Brain microvascular endothelial cell (primary cell): Measurements from ENCODE around the gene ZSCAN10.

ENCODE experiments used
- DNase-seq: peaks from one replicate; pipeline ENCODE4 v3.0.0-alpha.2; 2020
- H3K27ac ChIP-seq: fragments of 250-450 bp; sonication (Bioruptor Pico); 2 replicates; pipeline ENCODE4 v1.5.1; 2020; ENCODE audit warnings: mild to moderate bottlenecking, moderate library complexity
- H3K27me3 ChIP-seq: fragments of 250-450 bp; sonication (Bioruptor Pico); replicated peaks from 2 replicates; pipeline ENCODE4 v1.5.1; 2020; ENCODE audit warnings: mild to moderate bottlenecking
- H3K36me3 ChIP-seq: fragments of 250-450 bp; sonication (Bioruptor Pico); replicated peaks from 2 replicates; pipeline ENCODE4 v1.5.1; 2020; ENCODE audit warnings: mild to moderate bottlenecking
- H3K4me3 ChIP-seq: 2 replicates; pipeline ENCODE4 v1.5.1; 2011; ENCODE audit warnings: low read depth, mild to moderate bottlenecking, control low read depth, low read length, moderate library complexity
- CTCF ChIP-seq: IDR thresholded peaks from 2 replicates; pipeline ENCODE4 v1.5.1; 2011; ENCODE audit warnings: low read depth, mild to moderate bottlenecking, moderate library complexity, low read length, control low read depth, inconsistent platforms; ENCODE audit errors: missing control alignments
- in situ Hi-C: cut with HindIII; loops from 2 replicates; pipeline ENCODE4 v1.10.0; 2017; ENCODE audit warnings: low sequenced_read_pairs, low pct_ligation_motif_present

The ZSCAN10 gene

GRCh38 chr16:3045758-3046640 is 53.1 kb downstream of the ZSCAN10 start, which contains the start of gene MMP25:
Gene MMP25, plus strand, starts transcription at chr16:3046561. Its CDS starts 357 bp downstream, at chr16:3046918.
- no peak for DNase-seq
- Histone ChIP-seq H3K4me3 (peak within 1 kb of the TSS; percentile 51), H3K27me3 (peaks cover 11% of the 10 kb centered on the region), H3K27ac (no peak within 1 kb of the TSS), H3K36me3 (no peaks in the 10 kb centered on the region)
- TF ChIP-seq CTCF = no peak
- in situ Hi-C loops = no loop called here

- Histone ChIP-seq H3K27ac (no peak overlapping the region), H3K36me3 (no peaks in the 10 kb centered on the region), H3K27me3 (peaks cover 11% of the 10 kb centered on the region), H3K4me3 (no peak overlapping the region)
- in situ Hi-C loops = no loop called here
- DNase-seq = no peak
- no peak for TF ChIP-seq CTCF
Observed at GRCh38 chr16:3044708-3045107, 54.4 kb downstream of the ZSCAN10 start.

- Histone ChIP-seq H3K27me3 (peaks cover 29% of the 10 kb centered on the region), H3K4me3 (no peak overlapping the region), H3K27ac (no peak overlapping the region), H3K36me3 (no peaks in the 10 kb centered on the region)
- TF ChIP-seq CTCF = no peak
- in situ Hi-C loops = no loop called here
- DNase-seq = no peak
Observed at GRCh38 chr16:3042376-3042775, 56.7 kb downstream of the ZSCAN10 start.

GRCh38 chr16:3038896-3039295 is 60.2 kb downstream of the ZSCAN10 start:
- no peak for DNase-seq
- H3K27me3 ChIP-seq = peaks cover 46% of the 10 kb centered on the region
- no peak overlapping the region for H3K27ac ChIP-seq
- no peaks in the 10 kb centered on the region for H3K36me3 ChIP-seq
- no peak overlapping the region for H3K4me3 ChIP-seq
- TF ChIP-seq CTCF = no peak
- in situ Hi-C loops = no loop called here
